Neural progenitor cell (in vitro differentiated cells): Measurements from ENCODE around the gene TBCCD1. TPM values are rescaled to one million over a fixed set of nuclear protein-coding genes. Genes with fewer than 3 reads are reported as not detected.

Experiments used
- DNase-seq: peaks from one replicate; pipeline ENCODE4 v3.0.0-alpha.2; 2016; ENCODE audit warnings: low spot score
- H2AFZ ChIP-seq: fragments of 200-600 bp; sonication (generic); replicated peaks from 2 replicates; pipeline ENCODE4 v1.6.1; 2016; ENCODE audit warnings: antibody characterized with exemption
- H3F3A ChIP-seq: fragments of 200-600 bp; sonication (generic); 2 replicates; pipeline ENCODE4 v1.6.1; 2016; ENCODE audit warnings: antibody characterized with exemption, low read depth
- H3K27ac ChIP-seq: fragments of 200-600 bp; sonication (generic); 2 replicates; pipeline ENCODE4 v1.5.1; 2016; ENCODE audit warnings: mild to moderate bottlenecking
- H3K27me3 ChIP-seq: fragments of 200-600 bp; sonication (generic); 2 replicates; pipeline ENCODE4 v1.6.1; 2016; ENCODE audit warnings: mild to moderate bottlenecking, moderate library complexity
- H3K36me3 ChIP-seq: fragments of 200-600 bp; sonication (generic); 2 replicates; pipeline ENCODE4 v1.5.1; 2016
- H3K4me1 ChIP-seq: fragments of 200-600 bp; sonication (generic); 2 replicates; pipeline ENCODE4 v1.6.1; 2016; ENCODE audit warnings: mixed run types
- H3K4me2 ChIP-seq: fragments of 200-600 bp; sonication (generic); 2 replicates; pipeline ENCODE4 v1.6.1; 2016
- H3K4me3 ChIP-seq: fragments of 200-600 bp; sonication (generic); 2 replicates; pipeline ENCODE4 v1.5.1; 2016
- H3K79me2 ChIP-seq: fragments of 200-600 bp; sonication (generic); 2 replicates; pipeline ENCODE4 v1.6.1; 2016; ENCODE audit warnings: low read depth
- H3K9ac ChIP-seq: fragments of 200-600 bp; sonication (generic); 2 replicates; pipeline ENCODE4 v1.6.1; 2016
- H3K9me3 ChIP-seq: fragments of 200-600 bp; sonication (generic); 2 replicates; pipeline ENCODE4 v1.5.1; 2016; ENCODE audit warnings: low read depth
- H4K20me1 ChIP-seq: fragments of 200-600 bp; sonication (generic); 2 replicates; pipeline ENCODE4 v1.6.1; 2016; ENCODE audit warnings: low read depth
- H3K27ac Mint-ChIP-seq: 3 replicates; pipeline ENCODE4 v1.8.0; 2021; ENCODE audit warnings: mixed read lengths
- H3K27me3 Mint-ChIP-seq: 2 replicates; pipeline ENCODE4 v1.8.0; 2022; ENCODE audit warnings: low read depth, mild to moderate bottlenecking, inconsistent platforms, moderate library complexity, mixed read lengths; ENCODE audit not compliant: insufficient read depth
- H3K36me3 Mint-ChIP-seq: 3 replicates; pipeline ENCODE4 v1.8.0; 2021; ENCODE audit warnings: mixed read lengths
- H3K4me1 Mint-ChIP-seq: 3 replicates; pipeline ENCODE4 v1.8.0; 2021; ENCODE audit warnings: mixed read lengths
- H3K4me3 Mint-ChIP-seq: 3 replicates; pipeline ENCODE4 v1.8.0; 2021; ENCODE audit warnings: mild to moderate bottlenecking, moderate library complexity, mixed read lengths
- H3K9me3 Mint-ChIP-seq: 3 replicates; pipeline ENCODE4 v1.8.0; 2020; ENCODE audit warnings: mixed read lengths
- EZH2 ChIP-seq: fragments of 200-600 bp; sonication (generic); IDR thresholded peaks from 2 replicates; pipeline ENCODE4 v1.6.1; 2017; ENCODE audit warnings: antibody characterized with exemption, mild to moderate bottlenecking, moderate library complexity
- EZH2phosphoT487 ChIP-seq: fragments of 200-600 bp; sonication (generic); IDR thresholded peaks from 2 replicates; pipeline ENCODE4 v1.6.1; 2017; ENCODE audit warnings: antibody characterized with exemption
- total RNA-seq: library from RNA; depleted of rRNA; stranded (reverse); fragments of >200 nt; gene quantifications from 2 replicates; pipeline ENCODE4 v1.2.3, GENCODE V29; 2015; ENCODE audit warnings: low replicate concordance
- TF ChIP-seq, protein P1 (sequence below): fragments of 200-600 bp; sonication (generic); IDR thresholded peaks from 2 replicates; pipeline ENCODE4 v1.5.1; 2017; ENCODE audit warnings: antibody characterized with exemption, mild to moderate bottlenecking

The TBCCD1 gene
- total RNA-seq, 1 donor from 2014 or later = 21.1 TPM

DNA sequence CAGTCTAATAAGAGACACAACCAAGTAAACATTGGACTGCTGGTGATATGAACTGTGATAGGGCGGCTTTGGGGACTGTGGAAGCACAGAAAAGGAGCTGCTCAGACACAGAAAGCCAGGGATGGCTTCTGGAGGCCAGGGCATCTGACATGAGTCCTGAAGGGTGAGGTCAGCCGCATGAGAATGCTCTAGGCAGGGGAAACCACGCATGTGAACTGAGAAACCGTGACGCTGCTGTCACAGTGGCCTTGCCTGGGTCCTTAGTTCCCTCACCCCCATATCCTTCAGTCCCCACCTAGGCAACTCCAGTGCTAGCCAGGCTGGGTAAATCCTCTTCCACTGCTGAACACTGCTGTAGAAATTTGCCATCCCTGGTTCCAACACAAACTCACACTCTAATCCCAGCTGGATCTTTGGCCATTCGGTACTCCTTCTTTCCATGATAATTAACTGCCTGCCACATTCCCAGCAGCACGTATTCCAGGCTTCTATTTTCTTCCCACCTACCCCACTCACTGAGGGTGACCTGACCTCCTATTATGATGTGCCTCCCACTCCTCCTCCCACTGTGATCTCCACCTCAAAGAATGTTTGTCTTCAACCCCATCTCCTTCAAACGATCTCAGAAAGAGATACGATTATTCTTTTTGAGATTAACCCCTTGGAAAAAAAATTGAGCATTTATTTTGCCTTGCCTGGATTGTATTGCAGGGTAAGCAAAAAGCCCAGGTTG lies 54.4 kb downstream of the TBCCD1 start:
- peaks cover 25% of the 10 kb centered on the region for H3K27me3 Mint-ChIP-seq
- H3K27ac Mint-ChIP-seq = peak overlapping the region; percentile 90

DNA sequence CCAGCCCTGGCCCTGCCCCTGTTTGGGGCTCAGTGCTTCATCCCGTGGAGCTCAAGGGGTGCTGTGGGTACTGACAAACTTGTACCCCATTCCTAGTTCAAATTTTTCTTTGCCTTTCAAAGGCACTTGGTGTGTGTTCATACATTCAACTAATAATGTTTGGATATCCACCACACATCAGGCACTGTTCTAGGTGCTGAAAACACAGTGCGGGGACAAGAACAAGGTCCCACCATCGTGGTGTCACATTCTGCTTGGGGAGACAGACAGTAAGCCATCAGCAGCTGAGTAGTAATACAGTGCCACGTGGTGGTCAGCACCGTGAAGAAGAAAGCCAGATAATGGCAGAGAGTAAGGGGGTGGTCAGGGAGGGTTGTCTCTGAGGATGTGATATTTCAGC lies 55.4 kb downstream of the TBCCD1 start:
- no peak overlapping the region for H3K4me3 Mint-ChIP-seq
- Histone ChIP-seq H3K4me3 (no peak overlapping the region), H3K27ac (no peak overlapping the region), H4K20me1 (no peaks in the 10 kb centered on the region), H3K4me1 (peaks cover 12% of the 10 kb centered on the region), H3F3A (no peaks in the 10 kb centered on the region), H3K36me3 (no peaks in the 10 kb centered on the region), H3K79me2 (no peaks in the 10 kb centered on the region), H2AFZ (no peak overlapping the region), H3K9me3 (no peaks in the 10 kb centered on the region), H3K27me3 (no peaks in the 10 kb centered on the region), H3K4me2 (no peak overlapping the region), H3K9ac (no peak overlapping the region)
- TF ChIP-seq, protein P1, sequence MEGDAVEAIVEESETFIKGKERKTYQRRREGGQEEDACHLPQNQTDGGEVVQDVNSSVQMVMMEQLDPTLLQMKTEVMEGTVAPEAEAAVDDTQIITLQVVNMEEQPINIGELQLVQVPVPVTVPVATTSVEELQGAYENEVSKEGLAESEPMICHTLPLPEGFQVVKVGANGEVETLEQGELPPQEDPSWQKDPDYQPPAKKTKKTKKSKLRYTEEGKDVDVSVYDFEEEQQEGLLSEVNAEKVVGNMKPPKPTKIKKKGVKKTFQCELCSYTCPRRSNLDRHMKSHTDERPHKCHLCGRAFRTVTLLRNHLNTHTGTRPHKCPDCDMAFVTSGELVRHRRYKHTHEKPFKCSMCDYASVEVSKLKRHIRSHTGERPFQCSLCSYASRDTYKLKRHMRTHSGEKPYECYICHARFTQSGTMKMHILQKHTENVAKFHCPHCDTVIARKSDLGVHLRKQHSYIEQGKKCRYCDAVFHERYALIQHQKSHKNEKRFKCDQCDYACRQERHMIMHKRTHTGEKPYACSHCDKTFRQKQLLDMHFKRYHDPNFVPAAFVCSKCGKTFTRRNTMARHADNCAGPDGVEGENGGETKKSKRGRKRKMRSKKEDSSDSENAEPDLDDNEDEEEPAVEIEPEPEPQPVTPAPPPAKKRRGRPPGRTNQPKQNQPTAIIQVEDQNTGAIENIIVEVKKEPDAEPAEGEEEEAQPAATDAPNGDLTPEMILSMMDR = no peak
- no peak for TF ChIP-seq EZH2
- no peak for TF ChIP-seq EZH2phosphoT487
- no peaks in the 10 kb centered on the region for H3K36me3 Mint-ChIP-seq
- DNase-seq = no peak
- no peak overlapping the region for H3K27ac Mint-ChIP-seq
- H3K27me3 Mint-ChIP-seq = peaks cover 28% of the 10 kb centered on the region
- H3K4me1 Mint-ChIP-seq = peaks cover 50% of the 10 kb centered on the region
- H3K9me3 Mint-ChIP-seq = peaks cover 2% of the 10 kb centered on the region

More for the DNA sequence above, 54.4 kb downstream of the TBCCD1 start:
- no peaks in the 10 kb centered on the region for H3K36me3 Mint-ChIP-seq
- peaks cover 55% of the 10 kb centered on the region for H3K4me1 Mint-ChIP-seq
- no peak overlapping the region for H3K9ac ChIP-seq
- H3F3A ChIP-seq = no peaks in the 10 kb centered on the region
- no peaks in the 10 kb centered on the region for H4K20me1 ChIP-seq
- no peak for DNase-seq
- no peak overlapping the region for H2AFZ ChIP-seq
- H3K27ac ChIP-seq = no peak overlapping the region
- H3K9me3 ChIP-seq = no peaks in the 10 kb centered on the region
- H3K4me2 ChIP-seq = no peak overlapping the region
- no peaks in the 10 kb centered on the region for H3K79me2 ChIP-seq
- peaks cover 2% of the 10 kb centered on the region for H3K9me3 Mint-ChIP-seq
- no peaks in the 10 kb centered on the region for H3K27me3 ChIP-seq
- TF ChIP-seq EZH2 = no peak
- no peak for TF ChIP-seq EZH2phosphoT487
- TF ChIP-seq, protein P1 = no peak
- no peak overlapping the region for H3K4me3 ChIP-seq
- H3K4me1 ChIP-seq = peaks cover 12% of the 10 kb centered on the region
- no peak overlapping the region for H3K4me3 Mint-ChIP-seq
- no peaks in the 10 kb centered on the region for H3K36me3 ChIP-seq

DNA sequence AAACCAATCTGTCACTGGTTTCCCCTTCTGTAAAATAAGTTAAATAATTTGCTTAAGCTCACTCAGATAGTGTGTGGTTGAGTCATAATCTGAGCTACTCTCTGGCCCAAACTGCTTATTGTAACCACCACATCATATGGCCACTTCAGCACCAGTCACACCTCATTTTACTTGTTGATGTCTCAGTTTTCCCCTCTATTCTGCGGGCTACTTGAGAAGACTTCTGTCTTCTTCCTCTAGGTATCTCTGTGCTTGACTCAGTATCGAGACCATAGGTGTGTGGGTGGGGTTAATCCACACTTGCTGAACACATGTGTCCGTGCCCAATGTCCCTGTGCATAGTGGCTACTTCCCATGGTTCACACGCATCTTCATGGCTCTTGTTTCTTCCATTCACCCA lies 55.9 kb downstream of the TBCCD1 start:
- Mint-ChIP-seq H3K4me3 (no peak overlapping the region), H3K9me3 (no peaks in the 10 kb centered on the region), H3K27me3 (peaks cover 28% of the 10 kb centered on the region), H3K4me1 (peaks cover 50% of the 10 kb centered on the region), H3K36me3 (no peaks in the 10 kb centered on the region), H3K27ac (no peak overlapping the region)
- Histone ChIP-seq H3K4me2 (no peak overlapping the region), H3K27me3 (no peaks in the 10 kb centered on the region), H4K20me1 (no peaks in the 10 kb centered on the region), H3K36me3 (no peaks in the 10 kb centered on the region), H2AFZ (no peak overlapping the region), H3K79me2 (no peaks in the 10 kb centered on the region), H3K4me3 (no peak overlapping the region), H3K27ac (no peak overlapping the region), H3K4me1 (peaks cover 12% of the 10 kb centered on the region), H3K9ac (no peak overlapping the region), H3F3A (no peaks in the 10 kb centered on the region), H3K9me3 (no peaks in the 10 kb centered on the region)
- DNase-seq = no peak
- TF ChIP-seq, protein P1 = no peak
- TF ChIP-seq EZH2 (no peak), EZH2phosphoT487 (no peak)
